PFSK-1 (cell line): ENCODE measurements around the gene GRIK3.

ENCODE experiments used
- REST ChIP-seq, 2 experiments: IDR thresholded peaks; 2 replicates each; pipeline versions ENCODE4 v1.6.1 to v1.8.0; 2011 to 2012; ENCODE audit warnings: low read depth in 2 of 2, low read length in 2 of 2, control low read depth in 1 of 2, inconsistent platforms in 1 of 2, mild to moderate bottlenecking in 1 of 2, moderate library complexity in 1 of 2; ENCODE audit not compliant: insufficient read depth in 1 of 2
- TAF1 ChIP-seq: IDR thresholded peaks from 2 replicates; pipeline ENCODE4 v1.6.1; 2012; ENCODE audit warnings: low read length, control low read depth, borderline replicate concordance; ENCODE audit not compliant: insufficient read depth

GRCh38 chr1:37035796-37036666 lies 1.7 kb upstream of the GRIK3 start:
- TF ChIP-seq TAF1 (no peak), REST (IDR thresholded peaks at IDR 0.05; ENCODE audit: insufficient read depth in 1 of 2, low read depth in 2 of 2, low read length in 2 of 2) (no peak)
